ENCODE data around the gene C1QL1. TPM values are rescaled to one million over a fixed set of nuclear protein-coding genes. Genes with fewer than 3 reads are reported as not detected.

Gene C1QL1
- polyA plus RNA-seq, 1 donor from 2014 or later = 0.19 TPM

DNA sequence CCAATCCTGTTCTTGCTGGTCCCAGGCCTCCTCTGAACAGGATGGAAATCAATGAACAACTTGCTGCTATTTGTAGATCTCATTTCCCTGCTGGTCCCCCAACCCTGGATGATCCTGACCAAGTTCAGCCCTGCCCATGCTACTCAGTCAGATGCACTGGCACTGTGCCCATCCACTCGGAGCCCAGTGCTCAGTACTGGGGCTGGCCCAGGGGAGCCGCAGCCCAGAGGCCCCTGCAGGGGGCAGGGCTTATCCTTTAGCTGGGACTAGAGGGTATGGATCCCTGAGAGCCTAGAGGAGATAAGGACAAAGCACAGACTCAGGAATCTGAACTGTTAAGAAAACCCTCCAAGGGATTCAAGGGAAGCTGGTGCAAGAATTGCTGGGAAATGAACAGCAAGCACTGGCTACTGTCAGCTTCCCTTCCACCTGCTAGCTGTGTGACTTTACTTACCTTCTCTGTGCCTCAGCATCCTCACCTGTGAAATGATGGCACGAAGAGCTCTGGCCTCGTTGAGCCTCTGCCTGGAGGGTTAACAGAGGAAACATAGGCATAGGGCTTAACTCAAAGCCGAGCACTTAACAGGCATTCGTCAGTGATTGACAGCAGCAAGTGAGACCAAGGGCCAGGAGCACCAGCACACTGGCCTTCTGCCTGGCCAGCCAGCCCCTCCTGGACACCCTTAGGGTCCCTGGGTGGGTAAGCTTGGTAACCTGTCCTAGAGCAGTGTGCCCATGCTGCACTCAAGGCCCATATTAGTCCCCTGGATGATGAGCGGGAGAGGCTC, 29.8 kb upstream of the C1QL1 start:
- no peaks in the 10 kb centered on the region for H3K79me2 ChIP-seq (replicated peaks; ENCODE audit: insufficient read depth, low read length)
- TF ChIP-seq SMC3 (conservative IDR thresholded peaks at IDR 0.05; ENCODE audit: poor library complexity) = no peak
- TF ChIP-seq TAF1 (IDR thresholded peaks at IDR 0.05; ENCODE audit: low read depth) = no peak
- no peak overlapping the region for H2AFZ ChIP-seq (ENCODE audit: low read depth, low read length)

DNA sequence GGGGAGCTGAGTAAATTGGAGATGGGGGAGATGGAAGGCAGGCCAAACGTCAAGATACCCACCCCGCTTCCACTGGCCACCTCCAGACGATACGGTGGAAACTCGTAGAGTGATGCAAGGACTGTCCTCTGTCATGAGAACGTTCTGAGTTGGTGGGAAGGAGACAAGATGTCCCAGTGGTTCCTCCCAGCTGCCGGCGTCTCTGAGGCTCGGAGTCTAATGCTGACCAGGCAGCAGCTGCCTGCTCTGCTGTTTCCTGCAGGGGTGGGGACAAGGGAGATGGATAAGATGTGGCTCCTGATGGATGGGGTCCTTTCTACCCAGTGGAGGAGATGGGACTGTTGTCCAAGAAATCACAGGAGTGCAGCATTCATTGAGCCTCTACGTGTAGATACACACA, 28.2 kb upstream of the C1QL1 start:
- no peaks in the 10 kb centered on the region for H3K9me3 ChIP-seq (ENCODE audit: low read length)
- no peaks in the 10 kb centered on the region for H3K79me2 ChIP-seq (replicated peaks; ENCODE audit: insufficient read depth, low read length)
- H3F3A ChIP-seq (ENCODE audit: insufficient read depth, low read length, poor library complexity, severe bottlenecking) = no peaks in the 10 kb centered on the region
- H3K27ac ChIP-seq (ENCODE audit: low read length) = no peak overlapping the region
- H3K9me2 ChIP-seq (ENCODE audit: insufficient read depth, low read length) = no peaks in the 10 kb centered on the region
- H2AFZ ChIP-seq (ENCODE audit: low read depth, low read length) = no peak overlapping the region
- H4K20me1 ChIP-seq (ENCODE audit: insufficient read depth) = no peaks in the 10 kb centered on the region
- no peak overlapping the region for H3K4me2 ChIP-seq (ENCODE audit: low read length)
- H3K27me3 ChIP-seq (ENCODE audit: insufficient read depth, low read depth, low read length) = no peaks in the 10 kb centered on the region
- no peak overlapping the region for H3K9ac ChIP-seq (ENCODE audit: low read length)
- TF ChIP-seq, protein P1, sequence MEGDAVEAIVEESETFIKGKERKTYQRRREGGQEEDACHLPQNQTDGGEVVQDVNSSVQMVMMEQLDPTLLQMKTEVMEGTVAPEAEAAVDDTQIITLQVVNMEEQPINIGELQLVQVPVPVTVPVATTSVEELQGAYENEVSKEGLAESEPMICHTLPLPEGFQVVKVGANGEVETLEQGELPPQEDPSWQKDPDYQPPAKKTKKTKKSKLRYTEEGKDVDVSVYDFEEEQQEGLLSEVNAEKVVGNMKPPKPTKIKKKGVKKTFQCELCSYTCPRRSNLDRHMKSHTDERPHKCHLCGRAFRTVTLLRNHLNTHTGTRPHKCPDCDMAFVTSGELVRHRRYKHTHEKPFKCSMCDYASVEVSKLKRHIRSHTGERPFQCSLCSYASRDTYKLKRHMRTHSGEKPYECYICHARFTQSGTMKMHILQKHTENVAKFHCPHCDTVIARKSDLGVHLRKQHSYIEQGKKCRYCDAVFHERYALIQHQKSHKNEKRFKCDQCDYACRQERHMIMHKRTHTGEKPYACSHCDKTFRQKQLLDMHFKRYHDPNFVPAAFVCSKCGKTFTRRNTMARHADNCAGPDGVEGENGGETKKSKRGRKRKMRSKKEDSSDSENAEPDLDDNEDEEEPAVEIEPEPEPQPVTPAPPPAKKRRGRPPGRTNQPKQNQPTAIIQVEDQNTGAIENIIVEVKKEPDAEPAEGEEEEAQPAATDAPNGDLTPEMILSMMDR (IDR thresholded peaks at IDR 0.05; ENCODE audit: poor library complexity, severe bottlenecking) = no peak
- TF ChIP-seq MXI1 (conservative IDR thresholded peaks at IDR 0.05; ENCODE audit: poor library complexity, severe bottlenecking) = no peak
- TF ChIP-seq TAF1 (IDR thresholded peaks at IDR 0.05; ENCODE audit: low read depth) = no peak
- no peak for TF ChIP-seq EZH2 (IDR thresholded peaks at IDR 0.05; ENCODE audit: borderline replicate concordance, insufficient read depth, low read length, poor library complexity, severe bottlenecking)
- H3K36me3 ChIP-seq (ENCODE audit: insufficient read depth, low read length) = no peaks in the 10 kb centered on the region
- H3K4me3 ChIP-seq (ENCODE audit: low read length) = no peak overlapping the region

More for the DNA sequence above, 29.8 kb upstream of the C1QL1 start:
- Histone ChIP-seq H3K4me3 (ENCODE audit: low read length) (no peak overlapping the region), H3K9me3 (ENCODE audit: low read length) (no peaks in the 10 kb centered on the region), H3K27me3 (ENCODE audit: insufficient read depth, low read depth, low read length) (no peaks in the 10 kb centered on the region), H3K27ac (ENCODE audit: low read length) (no peak overlapping the region), H3F3A (ENCODE audit: insufficient read depth, low read length, poor library complexity, severe bottlenecking) (no peaks in the 10 kb centered on the region), H3K4me2 (ENCODE audit: low read length) (no peak overlapping the region), H3K36me3 (ENCODE audit: insufficient read depth, low read length) (no peaks in the 10 kb centered on the region), H3K9me2 (ENCODE audit: insufficient read depth, low read length) (no peaks in the 10 kb centered on the region), H3K9ac (ENCODE audit: low read length) (no peak overlapping the region), H4K20me1 (ENCODE audit: insufficient read depth) (no peaks in the 10 kb centered on the region)

DNA sequence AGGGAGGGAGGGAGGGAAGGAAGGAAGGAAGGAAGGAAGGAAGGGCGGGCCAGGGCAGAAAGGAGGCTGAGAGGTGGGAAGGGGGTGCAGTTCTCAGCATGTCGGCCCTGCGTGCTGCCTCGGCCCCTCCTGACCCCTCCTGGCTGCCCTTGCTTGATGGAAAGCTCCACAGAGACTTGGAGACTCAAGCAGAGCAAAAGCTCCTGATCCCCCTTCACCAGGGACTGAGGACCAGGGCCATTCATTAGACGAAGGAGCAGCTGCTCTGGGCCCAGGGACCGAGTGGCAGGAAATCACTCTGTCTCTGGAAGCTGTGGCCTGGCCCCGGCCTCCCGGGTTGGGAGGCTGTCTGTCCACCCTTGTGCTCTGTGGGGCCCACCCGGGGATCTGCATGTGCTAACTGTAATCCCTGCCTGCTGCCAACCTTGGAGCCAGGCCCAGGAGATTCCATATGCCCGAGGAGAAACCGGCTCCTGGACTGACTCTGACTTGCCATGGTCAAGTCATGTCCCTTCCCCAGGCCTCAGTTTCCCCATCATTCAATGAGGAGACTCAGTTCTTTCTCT, 27.4 kb upstream of the C1QL1 start:
- H3K27me3 ChIP-seq (ENCODE audit: insufficient read depth, low read depth, low read length) = no peaks in the 10 kb centered on the region
- no peaks in the 10 kb centered on the region for H3K9me3 ChIP-seq (ENCODE audit: low read length)
- H3K27ac ChIP-seq (ENCODE audit: low read length) = no peak overlapping the region
- H3K4me2 ChIP-seq (ENCODE audit: low read length) = no peak overlapping the region
- no peaks in the 10 kb centered on the region for H3K9me2 ChIP-seq (ENCODE audit: insufficient read depth, low read length)
- H3K4me3 ChIP-seq (ENCODE audit: low read length) = no peak overlapping the region
- no peaks in the 10 kb centered on the region for H4K20me1 ChIP-seq (ENCODE audit: insufficient read depth)
- no peaks in the 10 kb centered on the region for H3F3A ChIP-seq (ENCODE audit: insufficient read depth, low read length, poor library complexity, severe bottlenecking)
- H2AFZ ChIP-seq (ENCODE audit: low read depth, low read length) = no peak overlapping the region
- TF ChIP-seq, protein P1 (IDR thresholded peaks at IDR 0.05; ENCODE audit: poor library complexity, severe bottlenecking) = no peak
- no peak for TF ChIP-seq EP300 (conservative IDR thresholded peaks at IDR 0.05; ENCODE audit: poor library complexity, severe bottlenecking)
- no peak for TF ChIP-seq POLR2AphosphoS5 (IDR thresholded peaks at IDR 0.05)
- no peak for TF ChIP-seq SMC3 (conservative IDR thresholded peaks at IDR 0.05; ENCODE audit: poor library complexity)
- no peak for TF ChIP-seq MXI1 (conservative IDR thresholded peaks at IDR 0.05; ENCODE audit: poor library complexity, severe bottlenecking)
- no peak for TF ChIP-seq EZH2 (IDR thresholded peaks at IDR 0.05; ENCODE audit: borderline replicate concordance, insufficient read depth, low read length, poor library complexity, severe bottlenecking)
- no peak for TF ChIP-seq RAD21 (conservative IDR thresholded peaks at IDR 0.05)
- TF ChIP-seq, protein P2, sequence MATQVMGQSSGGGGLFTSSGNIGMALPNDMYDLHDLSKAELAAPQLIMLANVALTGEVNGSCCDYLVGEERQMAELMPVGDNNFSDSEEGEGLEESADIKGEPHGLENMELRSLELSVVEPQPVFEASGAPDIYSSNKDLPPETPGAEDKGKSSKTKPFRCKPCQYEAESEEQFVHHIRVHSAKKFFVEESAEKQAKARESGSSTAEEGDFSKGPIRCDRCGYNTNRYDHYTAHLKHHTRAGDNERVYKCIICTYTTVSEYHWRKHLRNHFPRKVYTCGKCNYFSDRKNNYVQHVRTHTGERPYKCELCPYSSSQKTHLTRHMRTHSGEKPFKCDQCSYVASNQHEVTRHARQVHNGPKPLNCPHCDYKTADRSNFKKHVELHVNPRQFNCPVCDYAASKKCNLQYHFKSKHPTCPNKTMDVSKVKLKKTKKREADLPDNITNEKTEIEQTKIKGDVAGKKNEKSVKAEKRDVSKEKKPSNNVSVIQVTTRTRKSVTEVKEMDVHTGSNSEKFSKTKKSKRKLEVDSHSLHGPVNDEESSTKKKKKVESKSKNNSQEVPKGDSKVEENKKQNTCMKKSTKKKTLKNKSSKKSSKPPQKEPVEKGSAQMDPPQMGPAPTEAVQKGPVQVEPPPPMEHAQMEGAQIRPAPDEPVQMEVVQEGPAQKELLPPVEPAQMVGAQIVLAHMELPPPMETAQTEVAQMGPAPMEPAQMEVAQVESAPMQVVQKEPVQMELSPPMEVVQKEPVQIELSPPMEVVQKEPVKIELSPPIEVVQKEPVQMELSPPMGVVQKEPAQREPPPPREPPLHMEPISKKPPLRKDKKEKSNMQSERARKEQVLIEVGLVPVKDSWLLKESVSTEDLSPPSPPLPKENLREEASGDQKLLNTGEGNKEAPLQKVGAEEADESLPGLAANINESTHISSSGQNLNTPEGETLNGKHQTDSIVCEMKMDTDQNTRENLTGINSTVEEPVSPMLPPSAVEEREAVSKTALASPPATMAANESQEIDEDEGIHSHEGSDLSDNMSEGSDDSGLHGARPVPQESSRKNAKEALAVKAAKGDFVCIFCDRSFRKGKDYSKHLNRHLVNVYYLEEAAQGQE (IDR thresholded peaks at IDR 0.05; ENCODE audit: borderline replicate concordance) = no peak
- TF ChIP-seq TAF1 (IDR thresholded peaks at IDR 0.05; ENCODE audit: low read depth) = no peak
- no peak overlapping the region for H3K9ac ChIP-seq (ENCODE audit: low read length)
- H3K36me3 ChIP-seq (ENCODE audit: insufficient read depth, low read length) = no peaks in the 10 kb centered on the region
- no peaks in the 10 kb centered on the region for H3K79me2 ChIP-seq (replicated peaks; ENCODE audit: insufficient read depth, low read length)

Data from neural cell (in vitro differentiated cells).